Neuron (in vitro differentiated cells): ENCODE results near the gene BPIFB4.
"Not testable (repeated sequence)": the region's sequence is repeated elsewhere in the genome, so short reads cannot be mapped to it uniquely, and the experiment has no call there.

Experiments used
- H2AFZ ChIP-seq: one replicate; pipeline ENCODE4 v1.6.1; 2013; ENCODE audit warnings: low read depth, mild to moderate bottlenecking, inconsistent platforms, low read length, moderate library complexity
- H3K27me3 ChIP-seq: one replicate; pipeline ENCODE4 v1.6.1; 2013; ENCODE audit warnings: low read length; ENCODE audit not compliant: insufficient read depth
- H3K36me3 ChIP-seq: one replicate; pipeline ENCODE4 v1.6.1; 2013; ENCODE audit warnings: low read length; ENCODE audit not compliant: insufficient read depth
- H3K4me1 ChIP-seq: one replicate; pipeline ENCODE4 v1.6.1; 2013; ENCODE audit warnings: low read length; ENCODE audit not compliant: insufficient read depth
- H3K4me3 ChIP-seq: 2 replicates; pipeline ENCODE4 v1.5.1; 2013; ENCODE audit warnings: mild to moderate bottlenecking, low read length, moderate library complexity
- H3K9me3 ChIP-seq: one replicate; pipeline ENCODE4 v1.6.1; 2013; ENCODE audit warnings: low read length

BPIFB4 gene

GRCh38 chr20:33120934-33121333, 41.5 kb downstream of the BPIFB4 start:
- Histone ChIP-seq H3K27me3 (no peaks in the 10 kb centered on the region), H3K4me1 (no peaks in the 10 kb centered on the region), H3K36me3 (no peaks in the 10 kb centered on the region), H3K9me3 (no peaks in the 10 kb centered on the region), H2AFZ (no peak overlapping the region), H3K4me3 (no peak overlapping the region)

GRCh38 chr20:33122297-33122696, 42.9 kb downstream of the BPIFB4 start:
- not testable (repeated sequence) for H3K4me1 ChIP-seq, H3K4me3 ChIP-seq, H3K36me3 ChIP-seq, H3K9me3 ChIP-seq, H2AFZ ChIP-seq, H3K27me3 ChIP-seq

- Histone ChIP-seq H3K4me3 (no peak overlapping the region), H3K4me1 (no peaks in the 10 kb centered on the region), H2AFZ (no peak overlapping the region), H3K27me3 (peaks cover 3% of the 10 kb centered on the region), H3K36me3 (no peaks in the 10 kb centered on the region), H3K9me3 (no peaks in the 10 kb centered on the region)
These were observed 44.8 kb downstream of the BPIFB4 start for GRCh38 chr20:33124261-33124660.

GRCh38 chr20:33124994-33125393, 45.6 kb downstream of the BPIFB4 start:
- H3K4me1 ChIP-seq = no peaks in the 10 kb centered on the region
- peaks cover 3% of the 10 kb centered on the region for H3K27me3 ChIP-seq
- H3K9me3 ChIP-seq = no peaks in the 10 kb centered on the region
- H3K36me3 ChIP-seq = no peaks in the 10 kb centered on the region
- H3K4me3 ChIP-seq = no peak overlapping the region
- no peak overlapping the region for H2AFZ ChIP-seq

GRCh38 chr20:33125983-33126382, 46.5 kb downstream of the BPIFB4 start:
- peaks cover 3% of the 10 kb centered on the region for H3K27me3 ChIP-seq

GRCh38 chr20:33127422-33128097, 48.1 kb downstream of the BPIFB4 start:
- Histone ChIP-seq H2AFZ (no peak overlapping the region), H3K4me3 (no peak overlapping the region), H3K27me3 (peaks cover 3% of the 10 kb centered on the region), H3K36me3 (no peaks in the 10 kb centered on the region), H3K4me1 (no peaks in the 10 kb centered on the region), H3K9me3 (no peaks in the 10 kb centered on the region)

More at GRCh38 chr20:33125983-33126382, 46.5 kb downstream of the BPIFB4 start:
- no peak overlapping the region for H3K4me3 ChIP-seq
- no peak overlapping the region for H2AFZ ChIP-seq
- H3K36me3 ChIP-seq = no peaks in the 10 kb centered on the region
- no peaks in the 10 kb centered on the region for H3K9me3 ChIP-seq
- no peaks in the 10 kb centered on the region for H3K4me1 ChIP-seq

GRCh38 chr20:33130568-33131061, 51.2 kb downstream of the BPIFB4 start:
- H3K27me3 ChIP-seq = peaks cover 3% of the 10 kb centered on the region

GRCh38 chr20:33131949-33132473, 52.6 kb downstream of the BPIFB4 start:
- no peaks in the 10 kb centered on the region for H3K9me3 ChIP-seq
- H3K36me3 ChIP-seq = no peaks in the 10 kb centered on the region
- H2AFZ ChIP-seq = no peak overlapping the region
- H3K4me3 ChIP-seq = no peak overlapping the region
- no peaks in the 10 kb centered on the region for H3K4me1 ChIP-seq
- no peaks in the 10 kb centered on the region for H3K27me3 ChIP-seq

More at GRCh38 chr20:33130568-33131061, 51.2 kb downstream of the BPIFB4 start:
- Histone ChIP-seq H3K9me3 (no peaks in the 10 kb centered on the region), H3K36me3 (no peaks in the 10 kb centered on the region), H3K4me1 (no peaks in the 10 kb centered on the region), H2AFZ (no peak overlapping the region), H3K4me3 (no peak overlapping the region)

GRCh38 chr20:33132513-33133372, 53.3 kb downstream of the BPIFB4 start:
- Histone ChIP-seq H3K9me3 (no peaks in the 10 kb centered on the region), H3K4me1 (no peaks in the 10 kb centered on the region), H3K4me3 (no peak overlapping the region), H3K36me3 (no peaks in the 10 kb centered on the region), H2AFZ (no peak overlapping the region), H3K27me3 (no peaks in the 10 kb centered on the region)

GRCh38 chr20:33133373-33133941, 54.0 kb downstream of the BPIFB4 start:
- Histone ChIP-seq H2AFZ (no peak overlapping the region), H3K9me3 (no peaks in the 10 kb centered on the region), H3K27me3 (no peaks in the 10 kb centered on the region), H3K4me1 (no peaks in the 10 kb centered on the region), H3K4me3 (no peak overlapping the region), H3K36me3 (no peaks in the 10 kb centered on the region)

GRCh38 chr20:33137195-33137594, 57.8 kb downstream of the BPIFB4 start:
- Histone ChIP-seq H3K9me3 (no peaks in the 10 kb centered on the region), H3K4me3 (no peak overlapping the region), H3K36me3 (no peaks in the 10 kb centered on the region), H2AFZ (no peak overlapping the region), H3K27me3 (no peaks in the 10 kb centered on the region), H3K4me1 (no peaks in the 10 kb centered on the region)

- Histone ChIP-seq H3K36me3 (no peaks in the 10 kb centered on the region), H3K27me3 (no peaks in the 10 kb centered on the region), H3K4me1 (no peaks in the 10 kb centered on the region), H2AFZ (no peak overlapping the region), H3K4me3 (no peak overlapping the region), H3K9me3 (no peaks in the 10 kb centered on the region)
These were observed 60.0 kb downstream of the BPIFB4 start for GRCh38 chr20:33139467-33139866.

GRCh38 chr20:33145521-33145920, 66.1 kb downstream of the BPIFB4 start:
- no peaks in the 10 kb centered on the region for H3K36me3 ChIP-seq
- H3K27me3 ChIP-seq = no peaks in the 10 kb centered on the region
- no peak overlapping the region for H2AFZ ChIP-seq
- no peaks in the 10 kb centered on the region for H3K4me1 ChIP-seq
- no peaks in the 10 kb centered on the region for H3K9me3 ChIP-seq
- H3K4me3 ChIP-seq = no peak overlapping the region
